BJ (cell line): ENCODE measurements around the gene ATRNL1. TPM values are rescaled to one million over a fixed set of nuclear protein-coding genes. Genes with fewer than 3 reads are reported as not detected.

Experiments used
- CTCF ChIA-PET: fragments of 350-600 bp; formaldehyde crosslinking; extraction: SDS; loops from one replicate; lab custom pipeline; 2021; ENCODE audit warnings: antibody characterized with exemption, inconsistent platforms; lab: Yijun Ruan, JAX
- POLR2A ChIA-PET: fragments of 300-600 bp; sonication (Branson Sonifier 250); formaldehyde crosslinking; extraction: SDS; loops from one replicate; lab custom pipeline; 2021; ENCODE audit warnings: antibody characterized with exemption; lab: Charles Lee
- DNase-seq: peaks from one replicate; pipeline ENCODE4 v3.0.0-alpha.2; 2011; ENCODE audit warnings: low read depth
- H3K27me3 ChIP-seq: 2 replicates; pipeline ENCODE4 v1.6.0; 2011; ENCODE audit warnings: low read length; ENCODE audit not compliant: control insufficient read depth, insufficient read depth
- H3K36me3 ChIP-seq: 2 replicates; pipeline ENCODE4 v1.5.1; 2011; ENCODE audit warnings: low read length; ENCODE audit not compliant: control insufficient read depth, insufficient read depth
- H3K4me3 ChIP-seq: 2 replicates; pipeline ENCODE4 v1.5.1; 2011; ENCODE audit warnings: low read depth, mild to moderate bottlenecking, control low read depth, low read length
- CTCF ChIP-seq: IDR thresholded peaks from 2 replicates; pipeline ENCODE4 v1.5.1; 2011; ENCODE audit warnings: low read depth, mild to moderate bottlenecking, control low read depth, inconsistent platforms, low read length, moderate library complexity; ENCODE audit not compliant: insufficient read depth
- polyA plus RNA-seq: library from polyadenylated mRNA; depleted of rRNA; stranded (reverse); fragments of >200 nt; gene quantifications from 2 replicates; pipeline ENCODE4 v1.2.3, GENCODE V29; 2011

Gene ATRNL1
- polyA plus RNA-seq, 1 experiment: not detected

DNA sequence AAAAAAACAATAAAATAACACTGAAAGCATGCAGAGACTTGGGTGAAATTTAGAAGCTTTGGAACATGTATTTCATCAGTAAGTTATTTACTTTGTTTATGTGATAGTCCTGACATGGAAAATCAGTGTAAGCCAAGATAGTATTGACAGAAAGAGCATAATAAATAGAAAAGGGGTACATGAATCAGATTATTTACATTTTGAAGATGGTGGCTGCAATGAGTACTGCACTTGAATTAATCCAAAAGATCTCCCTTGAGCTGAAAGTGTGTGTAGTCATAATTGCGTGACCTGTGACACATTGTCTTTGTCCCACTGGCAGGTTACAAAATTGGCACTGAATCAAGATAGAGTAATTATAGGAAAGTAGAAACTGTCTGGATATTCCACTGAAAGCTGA, 617.0 kb downstream of the ATRNL1 start:
- Histone ChIP-seq H3K36me3 (no peaks in the 10 kb centered on the region), H3K4me3 (no peak overlapping the region), H3K27me3 (no peaks in the 10 kb centered on the region)
- no peak for TF ChIP-seq CTCF
- ChIA-PET CTCF (interaction anchor here (1.3 to 2.4 kb wide), 2 partner anchors 60 to 577 kb away, joined by 4 to 12 read pairs; no protein-coding TSS in a partner anchor), POLR2A (no interaction called here)
- no peak for DNase-seq

- DNase-seq: no peak
- ChIA-PET CTCF (interaction anchor here (0.9 to 2.4 kb wide), 4 partner anchors 16 to 674 kb away, joined by 3 to 12 read pairs (median 4); no protein-coding TSS in a partner anchor), POLR2A (no interaction called here)
- Histone ChIP-seq H3K27me3 (no peaks in the 10 kb centered on the region), H3K36me3 (no peaks in the 10 kb centered on the region), H3K4me3 (no peak overlapping the region)
- no peak for TF ChIP-seq CTCF
Measured at GRCh38 chr10:115711306-115711705, 618.1 kb downstream of the ATRNL1 start.

GRCh38 chr10:115720121-115720520, 627.0 kb downstream of the ATRNL1 start:
- no peak for TF ChIP-seq CTCF
- Histone ChIP-seq H3K27me3 (no peaks in the 10 kb centered on the region), H3K36me3 (no peaks in the 10 kb centered on the region), H3K4me3 (no peak overlapping the region)
- ChIA-PET POLR2A (no interaction called here), CTCF (no interaction called here)
- DNase-seq: no peak

GRCh38 chr10:115727129-115727528, 634.0 kb downstream of the ATRNL1 start:
- no peak for DNase-seq
- H3K4me3 ChIP-seq: no peak overlapping the region
- CTCF ChIA-PET: interaction anchor here (1.1 kb wide), 1 partner anchor 15 kb away, joined by 3 read pairs; no protein-coding TSS in a partner anchor
- H3K36me3 ChIP-seq: no peaks in the 10 kb centered on the region
- TF ChIP-seq CTCF: no peak
- POLR2A ChIA-PET: no interaction called here
- no peaks in the 10 kb centered on the region for H3K27me3 ChIP-seq

DNA sequence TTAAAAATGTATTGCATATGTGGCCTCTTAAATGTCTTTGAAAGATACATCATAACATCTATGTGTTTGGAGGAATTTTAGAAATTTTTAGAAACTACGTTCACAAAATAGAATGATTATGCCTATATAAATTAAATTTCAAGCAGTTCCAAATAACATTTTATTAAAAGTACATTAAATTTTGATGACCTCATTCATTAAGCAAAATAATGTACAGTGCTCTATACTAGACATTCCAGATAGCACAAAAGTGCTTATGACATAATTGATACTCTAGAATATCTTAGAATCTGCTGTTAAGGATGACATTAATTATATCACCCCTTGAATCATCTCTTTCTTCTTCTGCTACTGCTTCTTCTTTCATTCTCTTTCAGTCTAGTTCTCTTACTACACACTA, 650.9 kb downstream of the ATRNL1 start:
- Histone ChIP-seq H3K27me3 (no peaks in the 10 kb centered on the region), H3K36me3 (no peaks in the 10 kb centered on the region), H3K4me3 (no peak overlapping the region)
- ChIA-PET CTCF (no interaction called here), POLR2A (no interaction called here)
- DNase-seq: no peak
- no peak for TF ChIP-seq CTCF
